ENCODE results near the gene FYN. TPM values are rescaled to one million over a fixed set of nuclear protein-coding genes. Genes with fewer than 3 reads are reported as not detected.

Gene FYN
- total and polyA plus RNA-seq, 2 of the 13 experiments (the other 11 are each of a cell fraction or from before 2014, with no cell fraction given): 15.5 to 24.6 TPM

DNA sequence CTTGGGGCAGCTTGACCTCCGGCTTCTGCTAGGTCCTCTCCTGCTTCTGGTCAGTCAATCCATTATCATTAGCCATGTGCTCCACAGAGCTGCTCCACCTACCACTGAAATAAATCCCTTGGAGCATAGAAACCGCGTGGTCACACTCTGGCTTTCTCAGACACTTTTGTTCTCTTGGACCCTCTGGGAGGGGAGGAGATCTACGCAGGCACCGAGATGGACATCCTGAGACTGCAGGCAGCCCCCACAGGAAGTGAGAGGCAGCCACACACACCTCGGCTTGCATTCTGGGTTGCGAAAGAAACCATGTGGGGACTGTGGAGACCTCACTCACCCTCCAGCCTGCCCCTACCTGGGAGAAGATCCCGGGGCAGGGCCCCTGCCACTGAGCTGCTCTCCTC, 79.5 kb downstream of the FYN start (continued):
- TF ChIP-seq, protein P1, sequence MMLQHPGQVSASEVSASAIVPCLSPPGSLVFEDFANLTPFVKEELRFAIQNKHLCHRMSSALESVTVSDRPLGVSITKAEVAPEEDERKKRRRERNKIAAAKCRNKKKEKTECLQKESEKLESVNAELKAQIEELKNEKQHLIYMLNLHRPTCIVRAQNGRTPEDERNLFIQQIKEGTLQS (CRISPR knock-in tag; IDR thresholded peaks at IDR 0.05): no peak
- TF ChIP-seq SNAPC4 (CRISPR knock-in tag; IDR thresholded peaks at IDR 0.05) (0 out of 2 replicates have a peak, but pooled peaks have one; percentile 64), KLF13 (CRISPR knock-in tag; IDR thresholded peaks at IDR 0.05) (no peak), PAX8 (CRISPR knock-in tag; IDR thresholded peaks at IDR 0.05; ENCODE audit: borderline replicate concordance) (no peak), ASH2L (IDR thresholded peaks at IDR 0.05; ENCODE audit: insufficient read length, low read depth, low read length) (peak; percentile 49), ZNF180 (CRISPR knock-in tag; IDR thresholded peaks at IDR 0.05; ENCODE audit: borderline replicate concordance, low read depth) (no peak), ZNF230 (CRISPR knock-in tag; IDR thresholded peaks at IDR 0.05) (no peak), NFYC (CRISPR knock-in tag; IDR thresholded peaks at IDR 0.05) (no peak), HIVEP1 (CRISPR knock-in tag; IDR thresholded peaks at IDR 0.05) (no peak), FOXO1 (CRISPR knock-in tag; IDR thresholded peaks at IDR 0.05) (no peak), SMAD3 (CRISPR knock-in tag; IDR thresholded peaks at IDR 0.05) (0 out of 2 replicates have a peak, but pooled peaks have one; percentile 24), ZNF782 (CRISPR knock-in tag; IDR thresholded peaks at IDR 0.05; ENCODE audit: borderline replicate concordance) (no peak), MXD3 (CRISPR knock-in tag; IDR thresholded peaks at IDR 0.05) (peak; percentile 20; the same call in 1 of the 2 replicates), KAT8 (CRISPR knock-in tag; IDR thresholded peaks at IDR 0.05) (peak; percentile 45), TEAD3 (CRISPR knock-in tag; optimal IDR thresholded peaks at IDR 0.05; ENCODE audit: borderline replicate concordance) (peak; percentile 65), THAP11 (CRISPR knock-in tag; IDR thresholded peaks at IDR 0.05) (no peak), DR1 (CRISPR knock-in tag; IDR thresholded peaks at IDR 0.05) (peak; percentile 57; the same call in 1 of the 2 replicates), RNF219 (CRISPR knock-in tag; IDR thresholded peaks at IDR 0.05) (no peak), RXRB (CRISPR knock-in tag; IDR thresholded peaks at IDR 0.05; ENCODE audit: borderline replicate concordance) (peak; percentile 69; the same call in 1 of the 2 replicates)
- TF ChIP-seq, protein P2, sequence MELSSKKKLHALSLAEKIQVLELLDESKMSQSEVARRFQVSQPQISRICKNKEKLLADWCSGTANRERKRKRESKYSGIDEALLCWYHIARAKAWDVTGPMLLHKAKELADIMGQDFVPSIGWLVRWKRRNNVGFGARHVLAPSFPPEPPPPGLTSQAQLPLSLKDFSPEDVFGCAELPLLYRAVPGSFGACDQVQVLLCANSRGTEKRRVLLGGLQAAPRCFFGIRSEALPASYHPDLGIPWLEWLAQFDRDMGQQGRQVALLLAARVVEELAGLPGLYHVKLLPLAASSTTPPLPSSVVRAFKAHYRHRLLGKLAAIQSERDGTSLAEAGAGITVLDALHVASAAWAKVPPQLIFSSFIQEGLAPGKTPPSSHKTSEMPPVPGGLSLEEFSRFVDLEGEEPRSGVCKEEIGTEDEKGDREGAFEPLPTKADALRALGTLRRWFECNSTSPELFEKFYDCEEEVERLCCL (CRISPR knock-in tag; IDR thresholded peaks at IDR 0.05; ENCODE audit: borderline replicate concordance): no peak
- TF ChIP-seq, protein P3, sequence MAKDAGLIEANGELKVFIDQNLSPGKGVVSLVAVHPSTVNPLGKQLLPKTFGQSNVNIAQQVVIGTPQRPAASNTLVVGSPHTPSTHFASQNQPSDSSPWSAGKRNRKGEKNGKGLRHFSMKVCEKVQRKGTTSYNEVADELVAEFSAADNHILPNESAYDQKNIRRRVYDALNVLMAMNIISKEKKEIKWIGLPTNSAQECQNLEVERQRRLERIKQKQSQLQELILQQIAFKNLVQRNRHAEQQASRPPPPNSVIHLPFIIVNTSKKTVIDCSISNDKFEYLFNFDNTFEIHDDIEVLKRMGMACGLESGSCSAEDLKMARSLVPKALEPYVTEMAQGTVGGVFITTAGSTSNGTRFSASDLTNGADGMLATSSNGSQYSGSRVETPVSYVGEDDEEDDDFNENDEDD (CRISPR knock-in tag; IDR thresholded peaks at IDR 0.05; ENCODE audit: borderline replicate concordance): no peak

Measured in HepG2 (cell line).